Effector memory CD8-positive, alpha-beta T cell (primary cell): Measurements from ENCODE around the gene KCTD6.
"Not testable (repeated sequence)": the region's sequence is repeated elsewhere in the genome, so short reads cannot be mapped to it uniquely, and the experiment has no call there.

Source experiments
- ATAC-seq: fragments of 150-1000 bp; cut with Tn5 transposase; replicated peaks from 2 replicates; pipeline ENCODE4 v1.10.0; 2021; ENCODE audit warnings: mild to moderate bottlenecking, moderate library complexity
- DNase-seq, 3 experiments: peaks; one replicate each; pipeline ENCODE4 v3.0.0; 2021
- H3K27ac Mint-ChIP-seq, 2 donors: one replicate each; pipeline ENCODE4 v1.8.0; 2022; ENCODE audit warnings: mild to moderate bottlenecking in 2 of 2, mixed read lengths in 2 of 2, moderate library complexity in 2 of 2
- H3K27me3 Mint-ChIP-seq, 2 donors: one replicate each; pipeline ENCODE4 v1.8.0; 2022; ENCODE audit warnings: mixed read lengths in 2 of 2
- H3K36me3 Mint-ChIP-seq: one replicate; pipeline ENCODE4 v1.8.0; 2022; ENCODE audit warnings: mild to moderate bottlenecking, moderate library complexity, mixed read lengths; ENCODE audit not compliant: insufficient read depth
- H3K4me1 Mint-ChIP-seq, 2 donors: one replicate each; pipeline ENCODE4 v1.8.0; 2022; ENCODE audit warnings: low read depth in 2 of 2, mixed read lengths in 2 of 2
- H3K4me3 Mint-ChIP-seq, 2 donors: one replicate each; pipeline ENCODE4 v1.8.0; 2022; ENCODE audit warnings: mild to moderate bottlenecking in 2 of 2, mixed read lengths in 2 of 2, moderate library complexity in 2 of 2
- H3K9me3 Mint-ChIP-seq, 2 donors: one replicate each; pipeline ENCODE4 v1.8.0; 2022; ENCODE audit warnings: mixed read lengths in 2 of 2

KCTD6 gene

DNA sequence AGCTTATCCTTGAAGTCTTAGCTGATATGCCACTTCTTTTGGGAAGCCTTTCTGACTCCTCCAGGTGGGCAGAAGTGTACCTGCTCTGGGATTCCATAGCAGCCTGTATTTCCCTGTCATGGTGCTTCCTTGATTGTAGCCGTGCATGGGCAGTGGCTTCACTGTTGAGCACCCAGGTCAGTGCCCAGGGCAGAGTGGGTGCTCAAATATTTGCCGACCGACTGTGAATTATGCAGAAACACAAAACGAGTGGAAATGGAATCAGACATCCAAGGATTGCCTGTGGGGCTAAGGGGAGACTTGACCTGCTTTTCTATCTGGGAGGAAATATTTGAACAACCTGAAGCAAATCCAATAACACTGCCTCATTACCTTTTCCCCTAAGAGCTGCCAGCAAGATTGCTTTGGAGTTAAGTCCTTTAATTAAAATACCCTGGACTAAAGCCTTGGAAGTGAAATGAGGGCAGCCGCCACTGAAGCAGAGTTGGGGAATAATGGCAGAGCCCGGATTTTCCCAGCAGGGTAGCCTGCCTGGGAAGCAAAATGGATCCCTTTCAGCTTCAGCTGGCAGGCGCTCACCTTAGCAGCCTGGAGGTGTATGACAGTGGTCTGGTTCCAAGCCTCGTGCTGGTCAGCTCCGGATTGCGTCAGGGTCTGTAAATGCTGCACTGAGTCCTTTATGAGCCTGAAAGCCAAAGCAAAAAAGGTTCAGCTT is 30.2 kb downstream of the KCTD6 start:
- H3K36me3 Mint-ChIP-seq: no peaks in the 10 kb centered on the region
- no peak overlapping the region for H3K4me3 Mint-ChIP-seq
- no peaks in the 10 kb centered on the region for H3K4me1 Mint-ChIP-seq
- no peak for DNase-seq
- H3K9me3 Mint-ChIP-seq: no peaks in the 10 kb centered on the region
- peak overlapping the region in 1 of 2 donors; percentile 8 for H3K27ac Mint-ChIP-seq
- H3K27me3 Mint-ChIP-seq: no peaks in the 10 kb centered on the region
- no peak for ATAC-seq

DNA sequence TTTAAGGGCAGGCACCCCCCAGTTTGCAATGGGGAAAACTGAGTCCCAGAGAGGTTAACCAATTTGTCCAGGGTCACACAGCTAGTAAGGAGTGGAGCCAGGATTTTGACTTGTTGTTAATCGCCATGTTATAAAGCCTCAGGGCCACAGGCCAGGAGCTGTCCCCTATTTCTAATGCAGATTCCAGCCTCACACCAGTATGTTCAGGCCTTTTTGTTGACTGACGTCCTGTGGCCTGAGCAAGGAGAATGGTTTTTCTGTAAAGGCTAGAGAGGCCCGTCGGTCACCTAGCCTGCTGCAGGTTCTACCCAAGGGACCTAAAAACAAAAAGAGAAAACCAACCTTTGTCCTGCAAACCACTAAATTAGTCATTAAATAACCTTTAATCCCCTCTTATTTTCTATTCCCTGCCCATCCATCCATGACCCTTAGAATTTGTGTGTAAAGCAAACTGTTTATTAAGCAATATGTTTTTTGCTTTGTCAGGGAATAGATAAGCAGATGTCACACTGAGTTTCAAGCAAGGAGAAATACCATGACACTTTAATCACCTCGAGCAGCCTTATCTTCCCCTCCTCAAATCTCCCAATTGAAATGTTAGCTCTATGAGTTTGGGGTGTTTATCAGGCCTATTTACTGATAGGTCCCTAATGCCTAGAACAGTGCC is 31.0 kb downstream of the KCTD6 start:
- H3K27ac Mint-ChIP-seq: peak overlapping the region in 1 of 2 donors; percentile 52
- H3K36me3 Mint-ChIP-seq: no peaks in the 10 kb centered on the region
- H3K4me3 Mint-ChIP-seq: no peak overlapping the region
- H3K27me3 Mint-ChIP-seq: no peaks in the 10 kb centered on the region
- H3K9me3 Mint-ChIP-seq: no peaks in the 10 kb centered on the region
- ATAC-seq: no peak
- DNase-seq: no peak
- H3K4me1 Mint-ChIP-seq: no peaks in the 10 kb centered on the region

DNA sequence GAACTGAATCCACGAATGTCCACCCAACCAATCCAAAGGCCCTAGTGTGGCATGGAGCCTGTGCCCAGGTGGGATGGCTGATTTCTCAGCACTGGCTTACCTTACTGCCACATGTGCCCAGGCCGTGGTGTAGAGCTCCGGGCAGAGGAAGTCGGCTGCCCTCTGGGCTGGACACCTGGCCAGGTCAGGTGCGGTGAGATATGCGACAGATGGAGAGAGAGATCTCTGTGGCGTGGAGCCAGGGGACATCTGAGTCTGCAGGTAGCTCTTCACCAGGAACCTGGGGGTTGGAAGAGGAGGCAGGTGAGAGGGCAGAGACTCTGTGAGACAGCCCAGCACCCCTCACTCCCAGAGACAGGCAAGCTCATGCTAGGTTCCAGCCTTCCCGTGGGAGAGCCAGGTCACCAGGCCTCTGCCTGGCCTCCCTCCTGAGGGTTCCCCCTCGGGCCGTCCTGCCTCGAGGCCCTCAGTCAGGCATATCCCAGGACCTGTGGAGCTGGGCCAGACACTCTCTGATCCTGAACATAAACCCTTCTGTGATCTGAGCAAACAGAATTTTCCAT is 32.5 kb downstream of the KCTD6 start:
- no peaks in the 10 kb centered on the region for H3K4me1 Mint-ChIP-seq
- no peaks in the 10 kb centered on the region for H3K9me3 Mint-ChIP-seq
- no peak overlapping the region for H3K27ac Mint-ChIP-seq
- no peaks in the 10 kb centered on the region for H3K27me3 Mint-ChIP-seq
- no peak overlapping the region for H3K4me3 Mint-ChIP-seq
- ATAC-seq (no peak), DNase-seq (no peak)
- no peaks in the 10 kb centered on the region for H3K36me3 Mint-ChIP-seq

DNA sequence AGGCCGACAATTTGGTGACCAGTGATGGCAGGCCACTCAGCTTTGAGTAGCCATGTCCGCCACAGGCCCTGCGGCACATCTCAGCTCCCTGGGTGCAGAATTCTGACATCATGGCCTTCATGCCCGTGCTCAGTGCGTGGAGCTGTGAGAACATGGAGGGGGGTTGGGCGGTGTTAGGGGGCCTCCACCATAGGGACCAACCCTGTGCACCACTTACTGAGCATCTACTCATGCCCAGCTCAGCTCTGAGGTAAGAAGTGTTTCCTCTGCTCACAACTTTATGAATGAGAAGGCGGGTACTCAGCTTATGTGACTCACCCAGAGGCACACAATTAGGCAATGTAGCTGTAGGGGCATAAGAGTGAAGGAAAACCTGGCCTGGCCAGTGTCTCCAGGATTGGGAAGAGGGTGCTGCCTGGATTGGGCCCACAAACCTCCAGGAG is 34.6 kb downstream of the KCTD6 start:
- DNase-seq: no peak
- Mint-ChIP-seq H3K9me3 (no peaks in the 10 kb centered on the region), H3K4me3 (no peak overlapping the region), H3K36me3 (no peaks in the 10 kb centered on the region), H3K4me1 (no peaks in the 10 kb centered on the region), H3K27ac (peak overlapping the region in 1 of 2 donors; percentile 19), H3K27me3 (no peaks in the 10 kb centered on the region)
- no peak for ATAC-seq

DNA sequence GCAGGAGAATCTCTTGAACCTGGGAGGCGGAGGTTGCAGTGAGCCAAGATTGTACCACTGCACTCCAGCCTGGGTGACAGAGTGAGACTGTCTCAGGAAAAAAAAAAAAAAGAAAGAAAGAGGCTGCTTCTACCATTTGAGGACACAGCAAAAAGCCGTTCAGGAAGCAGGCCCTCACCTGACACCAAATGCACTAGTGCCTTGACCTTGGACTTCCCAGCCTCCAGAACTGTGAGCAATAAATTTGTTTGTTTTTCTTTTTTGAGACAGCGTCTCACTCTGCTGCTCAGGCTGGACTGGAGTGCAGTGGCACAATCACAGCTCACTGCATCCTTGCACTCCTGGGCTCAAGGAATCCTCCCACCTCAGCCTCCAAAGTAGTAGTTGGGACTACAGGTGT is 35.5 kb downstream of the KCTD6 start:
- H3K27ac Mint-ChIP-seq, H3K4me3 Mint-ChIP-seq, DNase-seq, H3K4me1 Mint-ChIP-seq, ATAC-seq, H3K36me3 Mint-ChIP-seq, H3K27me3 Mint-ChIP-seq, H3K9me3 Mint-ChIP-seq: not testable (repeated sequence)

DNA sequence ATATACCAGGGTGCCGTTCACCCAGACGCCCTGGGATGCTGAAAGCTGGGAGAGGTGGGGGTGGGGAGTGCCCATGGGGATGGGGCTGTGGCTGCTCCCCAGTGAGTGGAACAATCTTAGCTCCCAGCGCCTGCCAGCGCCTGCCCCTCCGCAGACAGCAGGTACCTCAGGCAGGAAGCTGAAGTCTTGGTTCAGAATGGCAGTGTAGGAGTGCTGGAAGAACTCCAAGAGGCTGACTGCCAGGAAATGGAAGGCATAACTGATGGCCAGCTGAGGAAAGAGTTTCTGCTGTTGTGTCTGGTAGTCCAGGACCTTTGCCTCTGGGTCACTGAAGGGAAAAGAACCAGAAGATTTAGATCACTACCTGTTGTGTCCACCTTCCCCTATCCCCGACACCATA is 36.7 kb downstream of the KCTD6 start:
- no peak for DNase-seq
- Mint-ChIP-seq H3K27ac (no peak overlapping the region), H3K4me1 (peaks cover 7 to 10% of the 10 kb centered on the region in 2 donors), H3K27me3 (no peaks in the 10 kb centered on the region), H3K4me3 (no peak overlapping the region), H3K36me3 (no peaks in the 10 kb centered on the region), H3K9me3 (no peaks in the 10 kb centered on the region)
- no peak for ATAC-seq

DNA sequence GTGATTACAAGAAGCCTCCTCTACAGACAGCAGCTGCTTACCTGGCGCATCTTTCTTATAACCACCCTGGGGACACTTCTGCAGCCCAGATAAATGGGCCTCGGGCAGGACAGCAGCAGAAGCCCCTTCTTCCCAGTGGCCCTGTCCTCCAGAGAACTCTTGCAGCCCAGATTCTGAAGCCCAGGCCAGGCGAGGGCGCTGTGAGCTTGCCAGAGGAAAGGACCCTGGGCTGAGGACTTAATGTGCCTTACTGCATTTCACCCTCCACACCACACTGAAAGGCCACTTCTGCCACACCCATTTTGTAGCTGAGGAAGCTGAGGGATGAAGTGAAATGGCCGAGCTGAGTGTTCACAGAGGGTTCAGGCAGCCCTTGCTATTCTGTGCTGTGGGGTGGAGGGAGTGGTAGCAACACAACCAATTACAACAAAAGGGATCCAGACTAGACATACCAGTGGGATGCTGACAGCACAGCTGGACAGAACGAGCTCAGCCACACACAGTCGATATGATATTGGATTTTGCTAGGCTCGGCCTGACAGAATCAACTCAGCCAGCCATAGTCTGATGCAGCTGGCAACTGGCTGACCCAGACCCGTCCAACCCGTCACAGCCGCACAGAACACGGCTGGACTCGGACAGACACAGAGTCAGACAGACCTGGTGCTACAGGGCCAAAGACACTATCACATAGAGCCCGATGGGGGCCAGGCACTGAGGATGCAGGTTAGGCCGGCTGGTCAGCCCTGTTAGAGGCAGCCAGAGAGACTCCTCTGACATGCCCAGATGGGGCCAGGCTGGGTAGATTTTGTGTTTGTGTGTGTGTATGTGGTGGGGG is 37.8 kb downstream of the KCTD6 start:
- Mint-ChIP-seq H3K4me1 (peaks cover 7 to 10% of the 10 kb centered on the region in 2 donors), H3K27me3 (no peaks in the 10 kb centered on the region), H3K9me3 (no peaks in the 10 kb centered on the region), H3K36me3 (no peaks in the 10 kb centered on the region), H3K4me3 (no peak overlapping the region), H3K27ac (no peak overlapping the region)
- ATAC-seq (no peak), DNase-seq (no peak)

DNA sequence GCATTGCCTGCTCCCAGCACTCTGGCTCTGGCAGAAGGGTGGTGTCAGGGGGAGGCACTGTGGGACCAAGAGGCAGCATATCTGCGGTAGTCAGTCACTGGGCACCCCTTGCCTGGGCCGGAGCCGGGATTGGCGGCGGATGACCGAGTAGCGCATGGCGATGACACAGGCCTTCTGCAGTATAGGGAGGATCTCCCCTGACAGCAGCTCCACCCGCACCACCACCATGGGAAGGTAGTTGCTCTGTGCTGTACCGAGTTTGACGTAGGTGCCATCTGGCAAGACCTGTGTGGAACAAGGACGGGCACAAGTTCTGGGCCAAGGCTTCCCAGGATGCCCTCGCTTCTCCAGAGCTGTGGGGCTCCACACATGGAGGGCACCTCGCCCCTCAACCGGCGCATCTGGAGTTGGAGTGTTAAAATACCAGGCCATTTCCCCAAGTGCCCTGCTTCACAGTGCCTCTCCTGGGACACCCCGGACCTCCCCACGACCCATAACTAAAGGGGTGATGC is 38.5 kb downstream of the KCTD6 start:
- H3K27ac Mint-ChIP-seq: no peak overlapping the region
- no peak for ATAC-seq
- no peak overlapping the region for H3K4me3 Mint-ChIP-seq
- H3K9me3 Mint-ChIP-seq: no peaks in the 10 kb centered on the region
- no peaks in the 10 kb centered on the region for H3K27me3 Mint-ChIP-seq
- no peak for DNase-seq
- H3K36me3 Mint-ChIP-seq: no peaks in the 10 kb centered on the region
- H3K4me1 Mint-ChIP-seq: peaks cover 7 to 10% of the 10 kb centered on the region in 2 donors

DNA sequence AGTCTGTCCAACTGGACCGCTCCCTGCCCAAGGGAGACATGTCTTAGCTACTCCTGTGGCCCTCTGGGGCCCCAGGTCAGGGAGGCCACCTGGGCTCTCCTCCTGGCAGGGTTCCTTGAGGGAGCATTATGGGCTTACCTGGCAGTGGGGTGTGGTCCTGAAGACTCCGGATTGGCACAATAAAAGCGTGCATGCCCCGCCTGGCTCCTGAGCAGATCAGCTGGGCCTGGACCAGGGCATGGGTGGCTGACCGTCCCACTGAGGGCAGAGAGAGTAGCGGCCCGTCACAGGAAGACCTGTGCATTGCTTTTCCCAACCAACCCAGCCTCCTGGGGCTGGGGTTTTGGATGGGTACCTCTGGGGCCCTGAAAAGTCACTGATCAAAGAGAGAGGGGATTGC is 39.7 kb downstream of the KCTD6 start:
- Mint-ChIP-seq H3K27ac (no peak overlapping the region), H3K4me1 (peaks cover 7 to 10% of the 10 kb centered on the region in 2 donors), H3K36me3 (no peaks in the 10 kb centered on the region), H3K27me3 (no peaks in the 10 kb centered on the region), H3K4me3 (no peak overlapping the region), H3K9me3 (no peaks in the 10 kb centered on the region)
- no peak for DNase-seq
- ATAC-seq: no peak

DNA sequence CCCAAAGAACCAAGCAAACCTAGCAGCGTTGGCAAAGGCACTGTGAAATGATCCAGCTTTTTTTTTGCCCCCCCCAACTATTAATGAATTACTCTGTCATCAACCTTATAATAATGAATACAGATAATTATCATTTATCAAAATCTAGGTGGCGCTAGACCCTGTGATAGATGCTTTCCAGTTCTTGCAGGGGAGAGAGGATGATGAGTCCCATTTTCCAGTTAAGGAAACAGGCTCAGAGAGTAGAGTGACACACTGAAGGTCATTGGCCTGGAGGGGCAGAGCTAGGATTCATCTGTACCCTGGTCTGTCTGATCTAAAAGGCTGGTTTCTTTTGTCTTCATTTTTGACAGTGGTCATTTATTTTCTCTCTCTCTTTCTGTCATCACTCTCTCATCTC is 40.1 kb downstream of the KCTD6 start:
- Mint-ChIP-seq H3K27ac (peak overlapping the region in 1 of 2 donors; percentile 73), H3K27me3 (no peaks in the 10 kb centered on the region), H3K36me3 (no peaks in the 10 kb centered on the region), H3K4me3 (no peak overlapping the region), H3K4me1 (peaks cover 7 to 10% of the 10 kb centered on the region in 2 donors), H3K9me3 (no peaks in the 10 kb centered on the region)
- DNase-seq: no peak
- no peak for ATAC-seq

DNA sequence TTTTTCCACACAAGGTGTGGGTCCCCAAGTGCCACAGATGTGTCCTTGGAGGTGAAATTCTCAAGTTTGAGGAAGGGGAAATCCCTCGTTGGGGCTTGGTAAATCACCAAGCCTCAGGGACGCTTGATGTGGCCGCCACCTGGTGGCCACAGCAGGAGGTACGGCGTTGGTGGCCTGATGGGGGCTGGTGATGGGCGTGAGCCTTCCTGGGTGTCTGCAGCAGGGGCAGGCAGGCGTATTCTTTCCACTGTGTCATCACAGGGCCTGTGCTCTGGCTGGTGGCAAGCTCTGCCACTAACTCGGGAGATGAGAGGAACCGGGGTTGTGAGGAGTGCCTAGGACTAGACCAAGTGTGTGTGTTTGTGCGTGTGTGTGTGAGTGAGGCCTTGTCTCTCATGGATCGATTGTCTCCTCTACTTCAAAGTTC is 40.9 kb downstream of the KCTD6 start:
- Mint-ChIP-seq H3K36me3 (no peaks in the 10 kb centered on the region), H3K4me1 (peaks cover 7 to 10% of the 10 kb centered on the region in 2 donors), H3K27me3 (no peaks in the 10 kb centered on the region), H3K4me3 (no peak overlapping the region), H3K9me3 (no peaks in the 10 kb centered on the region), H3K27ac (peak overlapping the region; percentile 68 to 73)
- peak; percentile 99 for ATAC-seq
- DNase-seq: peak; percentile 74 to 77 (median 76)

DNA sequence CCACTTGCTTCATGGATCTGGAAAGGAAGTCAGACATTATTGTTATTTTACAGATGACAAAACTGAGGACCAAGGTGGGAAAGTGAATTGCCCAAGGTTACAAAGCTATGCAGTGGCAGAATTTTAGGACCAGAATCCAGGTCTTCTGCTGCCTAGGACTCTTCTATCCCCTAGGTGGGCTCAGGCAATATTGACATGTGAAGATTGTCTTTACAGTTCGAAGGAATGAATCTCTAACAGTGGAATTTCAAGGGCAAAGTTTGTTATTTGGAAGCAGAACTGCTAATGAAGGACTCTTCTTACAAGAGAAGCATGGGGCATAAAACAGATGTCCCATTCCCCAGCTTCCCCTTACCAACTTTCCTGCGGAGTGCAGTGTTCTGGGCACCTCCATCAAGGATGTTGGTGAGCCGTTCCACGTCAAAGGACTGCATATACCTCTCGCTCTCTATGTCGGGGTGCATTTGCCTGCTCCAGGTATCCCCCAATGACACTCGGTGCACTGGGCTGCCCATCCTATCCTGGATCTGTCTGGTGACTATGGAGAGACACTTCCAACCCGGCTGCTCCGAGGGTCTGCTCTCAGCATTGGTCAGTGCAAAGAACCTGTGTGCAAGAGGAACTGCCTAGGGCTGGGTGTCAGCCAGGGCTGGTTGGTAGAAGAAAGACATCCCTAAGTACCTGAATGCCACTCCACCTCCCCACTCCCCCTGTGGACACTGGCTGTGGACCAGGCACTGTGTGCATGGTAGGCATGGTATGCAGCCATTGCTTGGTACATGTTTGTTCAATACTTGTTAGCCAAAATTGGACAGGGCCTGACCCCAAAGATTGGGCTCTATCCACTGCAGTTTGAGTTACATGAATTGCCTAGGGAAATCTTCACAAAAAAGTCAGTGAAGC is 42.9 kb downstream of the KCTD6 start:
- H3K9me3 Mint-ChIP-seq: no peaks in the 10 kb centered on the region
- no peak overlapping the region for H3K4me3 Mint-ChIP-seq
- H3K27ac Mint-ChIP-seq: no peak overlapping the region
- DNase-seq (no peak), ATAC-seq (no peak)
- no peaks in the 10 kb centered on the region for H3K36me3 Mint-ChIP-seq
- peaks cover 7 to 10% of the 10 kb centered on the region in 2 donors for H3K4me1 Mint-ChIP-seq
- H3K27me3 Mint-ChIP-seq: no peaks in the 10 kb centered on the region
